GM18505 (cell line): Measurements from ENCODE around the gene ANGPTL4.
"Not testable (repeated sequence)": the region's sequence is repeated elsewhere in the genome, so short reads cannot be mapped to it uniquely, and the experiment has no call there.

Source experiments
- ATAC-seq: cut with Tn5 transposase; IDR thresholded peaks from one replicate; pipeline ENCODE4 v1.9.1; 2021; ENCODE audit not compliant: unreplicated experiment
- POLR2A ChIP-seq: IDR thresholded peaks from 4 replicates; pipeline ENCODE4 v1.6.1; 2011; ENCODE audit warnings: borderline replicate concordance; ENCODE audit not compliant: insufficient read depth, insufficient read length; ENCODE audit errors: extremely low read depth

The ANGPTL4 gene, protein sequence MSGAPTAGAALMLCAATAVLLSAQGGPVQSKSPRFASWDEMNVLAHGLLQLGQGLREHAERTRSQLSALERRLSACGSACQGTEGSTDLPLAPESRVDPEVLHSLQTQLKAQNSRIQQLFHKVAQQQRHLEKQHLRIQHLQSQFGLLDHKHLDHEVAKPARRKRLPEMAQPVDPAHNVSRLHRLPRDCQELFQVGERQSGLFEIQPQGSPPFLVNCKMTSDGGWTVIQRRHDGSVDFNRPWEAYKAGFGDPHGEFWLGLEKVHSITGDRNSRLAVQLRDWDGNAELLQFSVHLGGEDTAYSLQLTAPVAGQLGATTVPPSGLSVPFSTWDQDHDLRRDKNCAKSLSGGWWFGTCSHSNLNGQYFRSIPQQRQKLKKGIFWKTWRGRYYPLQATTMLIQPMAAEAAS

DNA sequence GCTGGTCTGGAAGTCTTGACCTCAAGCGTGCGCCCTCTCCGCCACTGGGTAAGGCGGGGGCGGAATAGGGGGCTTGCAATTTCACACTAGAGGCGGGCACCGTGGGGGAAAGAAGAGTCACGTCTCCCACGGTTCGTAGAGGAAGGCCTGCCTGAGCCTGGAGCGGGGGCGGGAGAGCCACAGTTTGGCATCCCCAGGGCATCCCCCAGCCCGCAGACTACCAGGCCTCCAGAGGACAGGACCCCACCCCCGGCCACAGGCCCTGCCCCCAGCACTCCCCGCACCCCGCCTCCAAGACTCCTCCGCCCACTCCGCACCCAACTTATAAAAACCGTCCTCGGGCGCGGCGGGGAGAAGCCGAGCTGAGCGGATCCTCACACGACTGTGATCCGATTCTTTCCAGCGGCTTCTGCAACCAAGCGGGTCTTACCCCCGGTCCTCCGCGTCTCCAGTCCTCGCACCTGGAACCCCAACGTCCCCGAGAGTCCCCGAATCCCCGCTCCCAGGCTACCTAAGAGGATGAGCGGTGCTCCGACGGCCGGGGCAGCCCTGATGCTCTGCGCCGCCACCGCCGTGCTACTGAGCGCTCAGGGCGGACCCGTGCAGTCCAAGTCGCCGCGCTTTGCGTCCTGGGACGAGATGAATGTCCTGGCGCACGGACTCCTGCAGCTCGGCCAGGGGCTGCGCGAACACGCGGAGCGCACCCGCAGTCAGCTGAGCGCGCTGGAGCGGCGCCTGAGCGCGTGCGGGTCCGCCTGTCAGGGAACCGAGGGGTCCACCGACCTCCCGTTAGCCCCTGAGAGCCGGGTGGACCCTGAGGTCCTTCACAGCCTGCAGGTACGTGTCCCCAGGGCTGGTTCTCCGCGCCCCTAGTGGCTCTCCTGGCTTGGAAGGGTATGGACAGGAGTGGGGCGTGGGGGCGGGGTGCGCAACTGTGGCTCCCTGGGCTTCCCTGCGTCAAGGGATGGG is at the start of gene ANGPTL4:
TSS of gene ANGPTL4 (plus strand) at position 353 of the 969 bp plus-strand sequence. CDS start at position 520, 167 bp downstream.
- no peak for TF ChIP-seq POLR2A
- ATAC-seq, result no peak

- ATAC-seq, result not testable (repeated sequence)
Measured at GRCh38 chr19:8314981-8315640, 48.8 kb upstream of the ANGPTL4 start.

GRCh38 chr19:8316351-8317125 is 47.4 kb upstream of the ANGPTL4 start:
- ATAC-seq, result no peak
- TF ChIP-seq POLR2A, result no peak

- not testable (repeated sequence) for ATAC-seq
Measured at GRCh38 chr19:8318835-8319234, 45.1 kb upstream of the ANGPTL4 start.

- TF ChIP-seq POLR2A, result no peak
- ATAC-seq, result no peak
Measured at GRCh38 chr19:8319807-8320520, 44.0 kb upstream of the ANGPTL4 start.

- peak; percentile 8 for ATAC-seq
- no peak for TF ChIP-seq POLR2A
Measured at GRCh38 chr19:8320564-8321066, 43.3 kb upstream of the ANGPTL4 start.

- TF ChIP-seq POLR2A, result peak; percentile 95
- peak; percentile 92 for ATAC-seq
Measured at GRCh38 chr19:8321067-8321985, 42.6 kb upstream of the ANGPTL4 start, which contains the start of the genes NDUFA7 and RPS28. Gene NDUFA7, minus strand, starts transcription at chr19:8321375. Its CDS starts 17 bp downstream, at chr19:8321358. Gene RPS28, plus strand, starts transcription at chr19:8321496. Its CDS starts 35 bp downstream, at chr19:8321531.

DNA sequence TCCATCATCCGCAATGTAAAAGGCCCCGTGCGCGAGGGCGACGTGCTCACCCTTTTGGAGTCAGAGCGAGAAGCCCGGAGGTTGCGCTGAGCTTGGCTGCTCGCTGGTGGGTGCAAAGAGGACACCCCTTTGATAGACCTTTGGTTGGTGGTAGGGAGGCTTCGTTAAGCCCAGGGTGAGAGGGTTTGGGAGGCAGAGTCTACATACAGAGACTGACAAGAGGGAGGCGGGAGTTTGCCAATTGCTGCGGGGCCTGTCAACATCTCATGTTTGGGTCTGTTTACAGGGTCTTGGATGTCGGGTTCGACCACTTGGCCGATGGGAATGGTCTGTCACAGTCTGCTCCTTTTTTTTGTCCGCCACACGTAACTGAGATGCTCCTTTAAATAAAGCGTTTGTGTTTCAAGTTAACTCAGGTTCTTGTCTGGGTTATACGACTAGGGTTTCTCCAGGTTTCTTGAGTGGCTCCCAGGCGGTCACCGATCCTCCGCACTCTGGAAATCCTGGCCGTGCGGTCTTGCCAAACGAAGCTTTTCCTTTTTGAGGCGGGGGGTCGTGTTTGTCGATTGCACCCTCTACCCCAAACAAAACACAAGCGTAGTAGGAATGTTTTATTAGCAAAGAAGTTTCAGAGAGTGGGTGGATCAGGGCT is 41.8 kb upstream of the ANGPTL4 start:
- no peak for ATAC-seq
- TF ChIP-seq POLR2A, result no peak

DNA sequence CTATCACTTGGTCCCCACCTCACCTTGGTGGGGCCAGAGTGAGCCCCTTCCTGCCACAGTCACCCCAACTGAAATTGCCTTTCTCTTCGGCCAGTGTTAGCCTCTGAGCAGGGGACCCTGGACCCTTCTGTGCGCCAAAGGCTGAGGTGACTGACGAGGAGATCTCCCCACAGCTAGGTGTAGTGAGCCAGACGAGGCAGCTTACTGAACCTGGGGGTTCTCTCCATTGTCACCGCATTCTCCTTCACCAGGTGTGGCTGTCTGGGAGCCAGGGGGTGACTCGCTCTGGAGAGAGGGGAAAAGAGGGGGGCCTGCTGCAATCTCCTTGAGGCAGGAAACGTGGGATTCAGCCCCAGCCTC is 41.3 kb upstream of the ANGPTL4 start:
- no peak for ATAC-seq
- TF ChIP-seq POLR2A, result no peak

DNA sequence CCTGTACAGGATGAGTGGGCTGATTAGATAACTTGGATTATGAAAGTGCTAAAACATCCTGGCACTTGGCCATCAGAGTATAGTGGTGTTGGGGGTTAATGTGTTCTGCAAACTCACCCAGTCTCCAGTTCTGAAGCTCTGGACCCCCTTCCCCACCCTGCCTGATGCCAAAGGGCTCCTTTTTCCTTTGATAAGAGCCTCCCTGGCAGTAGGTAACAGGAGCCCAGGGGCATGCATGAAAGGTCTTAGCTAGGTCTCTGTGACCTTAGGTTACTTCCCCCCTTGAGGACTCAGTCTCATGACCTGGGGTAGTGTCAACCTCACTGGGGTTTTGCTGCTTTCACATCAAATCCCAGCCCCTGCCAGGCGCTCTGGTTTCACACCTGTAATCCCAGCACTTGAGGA is 40.2 kb upstream of the ANGPTL4 start:
- TF ChIP-seq POLR2A, result peak; percentile 37
- ATAC-seq, result no peak

DNA sequence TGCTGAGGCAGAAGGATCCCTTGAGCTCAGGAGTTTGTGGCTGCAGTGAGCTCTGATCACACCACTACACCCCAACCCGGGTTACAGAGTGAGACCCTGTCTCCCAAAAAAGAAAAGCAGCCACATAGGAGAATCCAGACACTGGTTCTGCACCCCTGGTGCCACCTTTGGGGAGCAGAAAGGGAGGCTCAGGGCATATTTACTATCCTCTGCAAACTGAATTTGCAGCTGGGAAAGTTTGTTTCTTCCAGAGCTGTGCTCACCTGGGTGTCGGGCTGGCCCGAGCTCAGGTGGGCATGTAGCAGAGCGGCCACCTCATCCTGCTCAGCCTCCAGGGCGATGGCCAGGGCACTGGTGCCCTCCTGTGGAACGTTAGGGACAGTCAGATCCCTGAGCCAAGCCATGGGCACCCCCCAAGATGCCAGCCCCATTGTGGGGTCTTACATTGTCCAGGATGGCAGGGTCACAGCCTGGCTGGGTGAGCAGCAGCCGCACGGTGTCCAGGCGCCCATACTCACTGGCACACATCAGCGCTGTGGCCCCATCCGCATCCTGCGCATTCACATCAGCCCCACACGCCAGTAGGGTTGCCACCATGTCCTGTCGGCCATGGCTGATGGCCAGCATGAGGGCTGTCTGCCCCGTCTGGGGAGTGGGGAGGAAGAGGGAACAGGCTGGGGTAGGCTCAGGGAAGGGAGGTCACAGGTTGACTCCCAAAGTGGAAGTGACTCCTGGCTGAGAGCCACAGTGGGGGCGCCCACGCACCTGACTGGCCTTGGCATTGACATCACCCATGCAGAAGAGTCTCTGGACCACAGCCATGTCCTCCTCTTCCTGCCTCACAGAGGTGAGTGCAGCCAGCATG is 39.5 kb upstream of the ANGPTL4 start:
- peak; percentile 33 for TF ChIP-seq POLR2A
- no peak for ATAC-seq
